Measurements from ENCODE around the gene CTIF. TPM values are rescaled to one million over a fixed set of nuclear protein-coding genes. Genes with fewer than 3 reads are reported as not detected.
A peak's percentile ranks its signal among the peaks of the same experiment; 100 is the strongest.

CTIF gene
- total RNA-seq, 1 donor from 2014 or later = 60.0 TPM

- TF ChIP-seq CTCF (IDR thresholded peaks at IDR 0.05; ENCODE audit: borderline replicate concordance) = no peak
- H3K9me3 ChIP-seq (replicated peaks) = no peaks in the 10 kb centered on the region
- no peak overlapping the region for H3K4me3 ChIP-seq
- intact Hi-C loops (cut with micrococcal nuclease) = loop anchor here (10.0 kb wide), 1 partner anchor 159 kb away; no protein-coding TSS in a partner anchor
- H3K36me3 ChIP-seq = peaks cover 7% of the 10 kb centered on the region
- no peak overlapping the region for H3K27ac ChIP-seq (replicated peaks)
- H3K4me1 ChIP-seq = peaks cover 90% of the 10 kb centered on the region
- peak; percentile 4 for DNase-seq
- no peaks in the 10 kb centered on the region for H3K27me3 ChIP-seq (ENCODE audit: low read depth)
Observed at GRCh38 chr18:48785736-48786454, 247.1 kb downstream of the CTIF start.

- TF ChIP-seq CTCF (IDR thresholded peaks at IDR 0.05; ENCODE audit: borderline replicate concordance) = no peak
- H3K27me3 ChIP-seq (ENCODE audit: low read depth) = no peaks in the 10 kb centered on the region
- no peak overlapping the region for H3K27ac ChIP-seq (replicated peaks)
- no peak overlapping the region for H3K4me3 ChIP-seq
- H3K9me3 ChIP-seq (replicated peaks) = no peaks in the 10 kb centered on the region
- peaks cover 7% of the 10 kb centered on the region for H3K36me3 ChIP-seq
- DNase-seq = peak; percentile 6
- intact Hi-C loops (cut with micrococcal nuclease) = loop anchor here (10.0 kb wide), 1 partner anchor 158 kb away; no protein-coding TSS in a partner anchor
- H3K4me1 ChIP-seq = peaks cover 90% of the 10 kb centered on the region
Observed at GRCh38 chr18:48786455-48787202, 247.8 kb downstream of the CTIF start.

- Histone ChIP-seq H3K27ac (replicated peaks) (no peak overlapping the region), H3K4me3 (no peak overlapping the region), H3K36me3 (peaks cover 7% of the 10 kb centered on the region), H3K9me3 (replicated peaks) (no peaks in the 10 kb centered on the region), H3K4me1 (peaks cover 90% of the 10 kb centered on the region), H3K27me3 (ENCODE audit: low read depth) (no peaks in the 10 kb centered on the region)
- intact Hi-C loops (cut with micrococcal nuclease) = loop anchor here (10.0 kb wide), 1 partner anchor 157 kb away; no protein-coding TSS in a partner anchor
- TF ChIP-seq CTCF (IDR thresholded peaks at IDR 0.05; ENCODE audit: borderline replicate concordance) = no peak
- DNase-seq = peak; percentile 9
Observed at GRCh38 chr18:48787203-48788151, 248.6 kb downstream of the CTIF start.

GRCh38 chr18:48788373-48788772 is 249.5 kb downstream of the CTIF start:
- Histone ChIP-seq H3K4me3 (no peak overlapping the region), H3K36me3 (peaks cover 7% of the 10 kb centered on the region), H3K27ac (replicated peaks) (peak overlapping the region; percentile 1), H3K4me1 (peaks cover 90% of the 10 kb centered on the region), H3K27me3 (ENCODE audit: low read depth) (no peaks in the 10 kb centered on the region), H3K9me3 (replicated peaks) (no peaks in the 10 kb centered on the region)
- no peak for TF ChIP-seq CTCF (IDR thresholded peaks at IDR 0.05; ENCODE audit: borderline replicate concordance)
- intact Hi-C loops (cut with micrococcal nuclease) = loop anchor here (10.0 kb wide), 1 partner anchor 156 kb away; no protein-coding TSS in a partner anchor
- no peak for DNase-seq

All from left ventricle myocardium inferior (tissue), 1 donor.